A549 (cell line): ENCODE results near the gene RELL2. TPM values are rescaled to one million over a fixed set of nuclear protein-coding genes. Genes with fewer than 3 reads are reported as not detected.
A peak's percentile ranks its signal among the peaks of the same experiment; 100 is the strongest.

Source experiments
- ATAC-seq, 2 experiments: fragments of 200-7000 bp in 1 of 2; fragments of >200 bp in 1 of 2; cut with Nextera tagmentation in 1 of 2; cut with Tn5 transposase in 1 of 2; 3 replicates each; pipeline versions ENCODE4 v1.8.0 to v1.9.1; 2018 to 2020; ENCODE audit warnings: mild to moderate bottlenecking in 1 of 2, moderate library complexity in 1 of 2
- CTCF ChIA-PET: fragments of 300-600 bp; sonication (Branson Sonifier 250); formaldehyde crosslinking; extraction: SDS; loops from one replicate; lab custom pipeline; 2021; ENCODE audit warnings: antibody characterized with exemption, inconsistent platforms; lab: Yijun Ruan, JAX
- POLR2A ChIA-PET: fragments of 350-600 bp; formaldehyde crosslinking; extraction: SDS; loops from one replicate; lab custom pipeline; 2021; ENCODE audit warnings: antibody characterized with exemption, inconsistent platforms; lab: Yijun Ruan, JAX
- DNase-seq, 2 experiments: peaks; one replicate each; pipeline versions ENCODE4 v3.0.0 to v3.0.0-alpha.2; 2011 to 2016; ENCODE audit warnings: low read depth in 1 of 2, low spot score in 1 of 2
- FAIRE-seq: peaks from 2 replicates; lab custom pipeline; 2011; peaks lifted over from hg19 to GRCh38; lab: Jason Lieb, UNC
- H3K27ac ChIP-seq, 2 experiments: fragments of >200 bp; sonication (Bioruptor Twin); formaldehyde crosslinking; 3 replicates each; pipeline ENCODE4 v1.5.1; 2016 to 2017
- H3K4me1 ChIP-seq: fragments of >200 bp; sonication (Bioruptor Twin); formaldehyde crosslinking; 3 replicates; pipeline ENCODE4 v1.6.1; 2016
- H3K4me2 ChIP-seq: fragments of >200 bp; sonication (Bioruptor Twin); formaldehyde crosslinking; 3 replicates; pipeline ENCODE4 v1.6.1; 2016
- H3K4me3 ChIP-seq: fragments of >200 bp; sonication (Bioruptor Twin); formaldehyde crosslinking; 3 replicates; pipeline ENCODE4 v1.5.1; 2016
- H3K9me3 ChIP-seq: fragments of >200 bp; sonication (Bioruptor Twin); formaldehyde crosslinking; 3 replicates; pipeline ENCODE4 v1.6.1; 2016
- BHLHE40 ChIP-seq: IDR thresholded peaks from 2 replicates; pipeline ENCODE4 v1.6.1; 2012; ENCODE audit warnings: low read depth, low read length, inconsistent platforms
- CBX8 ChIP-seq: fragments of 200-600 bp; sonication (generic); IDR thresholded peaks from 2 replicates; pipeline ENCODE4 v1.6.1; 2016
- CEBPB ChIP-seq, 2 experiments: fragments of >200 bp in 1 of 2; sonication (Bioruptor Twin) in 1 of 2; formaldehyde crosslinking in 1 of 2; IDR thresholded peaks; 2 replicates each; pipeline ENCODE4 v1.6.1; 2012 to 2016
- EHF ChIP-seq: fragments of 250-450 bp; sonication (Bioruptor Pico); IDR thresholded peaks from 2 replicates; pipeline ENCODE4 v1.5.0; 2020; ENCODE audit warnings: mild to moderate bottlenecking
- FOSB ChIP-seq: fragments of 250-450 bp; sonication (Bioruptor Pico); IDR thresholded peaks from 2 replicates; pipeline ENCODE4 v1.5.0; 2020; ENCODE audit warnings: mild to moderate bottlenecking, moderate library complexity
- FOSL2 ChIP-seq, 2 experiments: fragments of 450-650 bp in 1 of 2; fragments of >200 bp in 1 of 2; sonication (Bioruptor Twin) in 1 of 2; formaldehyde crosslinking; IDR thresholded peaks; 2 replicates each; pipeline versions ENCODE4 v1.5.0 to v1.6.1; 2016 to 2020; ENCODE audit warnings: mild to moderate bottlenecking in 1 of 2, moderate library complexity in 1 of 2
- FOXS1 ChIP-seq: fragments of 250-450 bp; sonication (Bioruptor Pico); IDR thresholded peaks from 2 replicates; pipeline ENCODE4 v1.5.0; 2020; ENCODE audit warnings: mild to moderate bottlenecking, moderate library complexity
- GATA3 ChIP-seq: IDR thresholded peaks from 2 replicates; pipeline ENCODE4 v1.6.1; 2012; ENCODE audit warnings: borderline replicate concordance
- HOXA7 ChIP-seq: fragments of 250-450 bp; sonication (Bioruptor Pico); IDR thresholded peaks from 2 replicates; pipeline ENCODE4 v1.5.0; 2020; ENCODE audit warnings: mild to moderate bottlenecking, moderate library complexity
- JUN ChIP-seq, 2 experiments: fragments of >200 bp; sonication (Bioruptor Twin); formaldehyde crosslinking; IDR thresholded peaks; 2 replicates in 1 of 2; 3 replicates in 1 of 2; pipeline ENCODE4 v1.6.1; 2016 to 2017
- MAFK ChIP-seq: fragments of 450-650 bp; IDR thresholded peaks from 2 replicates; pipeline ENCODE4 v1.6.1; 2014; ENCODE audit not compliant: partially characterized antibody
- MAZ ChIP-seq: fragments of 150-350 bp; IDR thresholded peaks from 2 replicates; pipeline ENCODE4 v1.6.1; 2014; ENCODE audit warnings: antibody characterized with exemption, low read depth, low read length, borderline replicate concordance
- PHF8 ChIP-seq: fragments of 200-600 bp; sonication (generic); IDR thresholded peaks from 2 replicates; pipeline ENCODE4 v1.6.1; 2016; ENCODE audit warnings: low read depth, mild to moderate bottlenecking, antibody characterized with exemption, moderate library complexity, borderline replicate concordance
- RAD21 ChIP-seq, 2 experiments: fragments of >200 bp in 1 of 2; sonication (Bioruptor Twin) in 1 of 2; formaldehyde crosslinking in 1 of 2; IDR thresholded peaks in 1 of 2; conservative IDR thresholded peaks in 1 of 2; 2 replicates in 1 of 2; 3 replicates in 1 of 2; pipeline ENCODE4 v1.6.1; 2012 to 2018; ENCODE audit warnings: inconsistent platforms in 1 of 2
- RARB ChIP-seq: fragments of 250-450 bp; sonication (Bioruptor Pico); IDR thresholded peaks from 2 replicates; pipeline ENCODE4 v1.8.0; 2021; ENCODE audit warnings: mild to moderate bottlenecking, moderate library complexity
- SMC3 ChIP-seq: fragments of >200 bp; sonication (Bioruptor Twin); formaldehyde crosslinking; IDR thresholded peaks from 3 replicates; pipeline ENCODE4 v1.6.1; 2018; ENCODE audit warnings: inconsistent platforms
- SREBF2 ChIP-seq: fragments of 450-650 bp; IDR thresholded peaks from 2 replicates; pipeline ENCODE4 v1.6.1; 2014; ENCODE audit warnings: mild to moderate bottlenecking, moderate library complexity
- TP53 ChIP-seq: fragments of 250-450 bp; sonication (Bioruptor Pico); IDR thresholded peaks from 2 replicates; pipeline ENCODE4 v1.5.0; 2021; ENCODE audit warnings: mild to moderate bottlenecking, moderate library complexity
- ZC3H11A ChIP-seq: fragments of 450-650 bp; IDR thresholded peaks from 2 replicates; pipeline ENCODE4 v1.6.1; 2014; ENCODE audit warnings: antibody characterized with exemption, mild to moderate bottlenecking
- ZFP36 ChIP-seq: fragments of 450-650 bp; IDR thresholded peaks from 2 replicates; pipeline ENCODE4 v1.6.1; 2014; ENCODE audit warnings: borderline replicate concordance; ENCODE audit not compliant: partially characterized antibody
- WGBS: methylation state at CpG from one replicate; pipeline ENCODE4 v1.1.6; 2017; ENCODE audit errors: missing lambda C conversion rate; 5-methylcytosine and 5-hydroxymethylcytosine counted together
- polyA plus RNA-seq, 4 experiments: library from polyadenylated mRNA; depleted of rRNA in 3 of 4; stranded (reverse); fragments of >200 nt; fragmentation: RNase III in 1 of 4; extraction: RNeasy Plus Mini Kit Qiagen cat#74134 plus additional on column Dnase treatment in 1 of 4; gene quantifications; 2 replicates in 3 of 4; 3 replicates in 1 of 4; pipeline ENCODE4 v1.2.3, GENCODE V29; 2011 to 2017
- TF ChIP-seq, protein P1 (sequence below): fragments of >200 bp; sonication (Bioruptor Twin); formaldehyde crosslinking; IDR thresholded peaks from 3 replicates; pipeline ENCODE4 v1.5.1; 2016
- TF ChIP-seq, protein P2 (sequence below): fragments of 450-650 bp; IDR thresholded peaks from 2 replicates; pipeline ENCODE4 v1.6.1; 2014; ENCODE audit warnings: antibody characterized with exemption
- TF ChIP-seq, protein P3 (sequence below): IDR thresholded peaks from 2 replicates; pipeline ENCODE4 v1.6.1; 2012; ENCODE audit warnings: low read depth, borderline replicate concordance

The RELL2 gene
- polyA plus RNA-seq, 2 of the 4 experiments (the other 2 are of a cell fraction), result 3.6 to 6.5 TPM

DNA sequence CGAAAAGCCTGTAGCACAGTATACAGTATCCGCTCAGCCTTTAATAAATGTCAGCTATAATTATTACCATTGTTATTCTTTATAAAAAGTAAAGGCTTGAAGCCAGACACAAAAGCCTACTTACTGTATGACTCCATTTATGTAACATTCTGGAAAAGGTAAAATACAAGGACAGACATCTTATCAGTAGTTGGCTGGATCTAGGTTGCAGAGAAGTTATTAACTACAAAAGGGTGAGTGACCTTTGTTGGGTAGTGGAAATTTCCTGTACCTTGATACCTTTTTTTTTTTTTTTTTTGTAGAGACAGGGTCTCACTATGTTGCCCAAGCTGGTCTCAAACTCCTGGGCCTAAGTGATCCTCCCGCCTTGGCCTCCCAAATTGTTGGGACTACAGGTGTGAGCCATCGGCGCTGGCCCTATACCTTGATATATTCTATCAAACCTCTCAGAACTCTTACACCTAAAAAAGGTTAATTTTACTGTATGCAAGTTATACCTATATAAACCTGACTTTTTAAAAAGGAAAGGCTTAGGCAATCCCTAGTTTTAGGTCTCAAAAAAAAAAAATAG is 6.1 kb upstream of the RELL2 start:
- ChIA-PET POLR2A (no interaction called here), CTCF (interaction anchor here (1.3 to 20.4 kb wide), 6 partner anchors 11 to 66 kb away, joined by 3 to 303 read pairs (median 12); partner anchors contain the start of gene DIAPH1)
- FAIRE-seq (no peak), DNase-seq (no peak), ATAC-seq (no peak)
- TF ChIP-seq FOSB (CRISPR knock-in tag) (no peak), FOXS1 (CRISPR knock-in tag) (no peak), GATA3 (no peak), RAD21 (conservative IDR thresholded peaks at IDR 0.05 in 1 of 2, IDR thresholded peaks at IDR 0.05 in 1 of 2) (no peak), MAFK (no peak)
- H3K9me3 ChIP-seq, result no peaks in the 10 kb centered on the region
- H3K4me1 ChIP-seq, result peaks cover 10% of the 10 kb centered on the region
- WGBS, result 95% methylated on average over 5 of the region's 5 CpGs
- H3K4me2 ChIP-seq, result no peak overlapping the region
- no peak overlapping the region for H3K4me3 ChIP-seq
- H3K27ac ChIP-seq, result no peak overlapping the region

DNA sequence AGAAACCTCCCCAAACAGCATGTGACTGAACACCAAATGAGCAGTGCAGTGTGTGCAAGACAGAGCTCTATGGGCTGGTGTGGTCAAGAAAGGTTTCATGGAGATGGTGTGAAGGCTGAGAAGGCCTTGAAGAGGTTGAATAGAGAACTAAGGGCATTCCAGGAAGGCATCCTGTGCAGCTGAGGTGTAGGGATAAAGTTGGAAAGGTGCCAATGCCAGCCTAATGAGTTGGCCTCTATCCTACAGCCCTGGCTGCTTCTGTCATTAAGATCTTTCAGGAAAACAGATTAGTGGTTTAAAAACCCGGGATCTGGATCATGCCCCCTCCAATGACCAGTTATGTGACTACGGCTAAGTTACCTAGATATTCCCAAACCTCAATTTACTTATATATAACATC is 4.1 kb upstream of the RELL2 start:
- DNase-seq (no peak), ATAC-seq (no peak), FAIRE-seq (no peak)
- ChIA-PET POLR2A (no interaction called here), CTCF (interaction anchor here (0.6 to 20.4 kb wide), 8 partner anchors 11 to 258 kb away, joined by 3 to 303 read pairs (median 6); partner anchors contain the start of gene DIAPH1)
- no peak overlapping the region for H3K4me2 ChIP-seq
- H3K4me3 ChIP-seq, result no peak overlapping the region
- peaks cover 14% of the 10 kb centered on the region for H3K4me1 ChIP-seq
- WGBS, result 92% methylated on average over 2 of the region's 2 CpGs
- H3K9me3 ChIP-seq, result no peaks in the 10 kb centered on the region
- no peak overlapping the region for H3K27ac ChIP-seq
- no peak for TF ChIP-seq ZFP36

DNA sequence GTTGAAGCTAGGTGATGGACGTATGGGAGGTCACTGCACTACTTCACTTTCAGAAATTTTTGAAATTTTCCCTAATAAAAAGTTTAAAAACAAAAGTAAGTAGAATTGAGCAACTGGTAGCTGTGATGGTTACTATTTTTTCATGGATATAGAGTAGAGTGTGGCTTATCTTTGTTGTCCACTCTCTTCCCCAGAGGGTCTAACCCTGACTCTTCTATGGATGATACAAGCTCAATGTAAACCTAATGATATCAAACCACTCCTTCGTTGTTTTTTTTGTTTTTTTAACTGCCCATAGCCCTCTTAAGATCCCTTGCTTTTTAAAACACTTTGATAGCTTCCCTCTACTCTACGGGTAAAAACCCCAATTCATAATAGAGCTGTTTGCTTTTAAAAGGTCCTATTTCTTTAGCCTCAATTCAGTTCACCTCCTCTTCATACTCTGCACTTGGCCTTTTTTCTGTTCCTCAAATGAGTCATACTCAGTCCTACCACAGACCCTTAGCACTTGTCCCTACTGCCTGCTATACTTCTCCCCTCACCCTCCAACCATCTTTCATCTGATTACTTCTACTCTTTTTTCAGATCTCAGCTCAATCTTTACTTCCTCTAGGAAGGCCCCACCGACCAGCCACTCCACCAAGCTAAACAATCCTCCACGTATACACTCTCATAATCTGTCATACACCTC is 2.8 kb upstream of the RELL2 start:
- no peak for FAIRE-seq
- ATAC-seq, result no peak
- DNase-seq, result no peak
- no peak overlapping the region for H3K4me3 ChIP-seq
- peaks cover 17% of the 10 kb centered on the region for H3K4me1 ChIP-seq
- no peak overlapping the region for H3K4me2 ChIP-seq
- ChIA-PET CTCF (interaction anchor here (0.6 to 11.9 kb wide), 9 partner anchors 9 to 264 kb away, joined by 3 to 170 read pairs (median 4); partner anchors contain the start of genes DIAPH1 and FCHSD1), POLR2A (interaction anchor here (0.6 kb wide), 1 partner anchor 25 kb away, joined by 7 read pairs; no protein-coding TSS in a partner anchor)
- TF ChIP-seq FOSB (CRISPR knock-in tag), result no peak
- TF ChIP-seq, protein P1, sequence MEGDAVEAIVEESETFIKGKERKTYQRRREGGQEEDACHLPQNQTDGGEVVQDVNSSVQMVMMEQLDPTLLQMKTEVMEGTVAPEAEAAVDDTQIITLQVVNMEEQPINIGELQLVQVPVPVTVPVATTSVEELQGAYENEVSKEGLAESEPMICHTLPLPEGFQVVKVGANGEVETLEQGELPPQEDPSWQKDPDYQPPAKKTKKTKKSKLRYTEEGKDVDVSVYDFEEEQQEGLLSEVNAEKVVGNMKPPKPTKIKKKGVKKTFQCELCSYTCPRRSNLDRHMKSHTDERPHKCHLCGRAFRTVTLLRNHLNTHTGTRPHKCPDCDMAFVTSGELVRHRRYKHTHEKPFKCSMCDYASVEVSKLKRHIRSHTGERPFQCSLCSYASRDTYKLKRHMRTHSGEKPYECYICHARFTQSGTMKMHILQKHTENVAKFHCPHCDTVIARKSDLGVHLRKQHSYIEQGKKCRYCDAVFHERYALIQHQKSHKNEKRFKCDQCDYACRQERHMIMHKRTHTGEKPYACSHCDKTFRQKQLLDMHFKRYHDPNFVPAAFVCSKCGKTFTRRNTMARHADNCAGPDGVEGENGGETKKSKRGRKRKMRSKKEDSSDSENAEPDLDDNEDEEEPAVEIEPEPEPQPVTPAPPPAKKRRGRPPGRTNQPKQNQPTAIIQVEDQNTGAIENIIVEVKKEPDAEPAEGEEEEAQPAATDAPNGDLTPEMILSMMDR, result no peak
- no peak for TF ChIP-seq MAZ
- no peak for TF ChIP-seq BHLHE40
- TF ChIP-seq RARB (CRISPR knock-in tag), result no peak
- no peak for TF ChIP-seq FOSL2 (IDR thresholded peaks at IDR 0.05)
- TF ChIP-seq FOSL2 (CRISPR knock-in tag; IDR thresholded peaks at IDR 0.05), result 0 out of 2 replicates have a peak, but pooled peaks have one; percentile 8
- TF ChIP-seq ZC3H11A, result no peak
- WGBS, result 90% methylated on average over 5 of the region's 5 CpGs
- no peaks in the 10 kb centered on the region for H3K9me3 ChIP-seq
- H3K27ac ChIP-seq, result no peak overlapping the region

DNA sequence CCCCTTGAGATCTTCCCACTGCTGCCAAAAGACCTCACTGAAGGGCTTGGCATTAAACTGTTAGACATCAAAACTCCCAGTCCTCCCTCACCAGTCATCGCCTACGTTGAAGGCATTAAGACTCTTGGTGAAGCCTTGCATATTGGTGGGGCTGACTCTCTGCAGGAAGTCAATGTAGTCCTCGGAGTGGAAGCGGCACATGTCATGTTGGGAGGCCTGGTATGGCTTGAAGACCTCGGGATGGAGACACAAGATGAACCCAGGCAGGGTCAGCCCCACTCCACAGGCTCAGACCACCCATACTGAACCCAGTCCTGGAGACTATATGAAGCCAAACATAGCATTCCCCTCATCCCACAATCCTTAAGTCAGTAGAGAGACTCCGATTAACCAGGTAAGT is 2.1 kb upstream of the RELL2 start:
- ATAC-seq, result no peak
- H3K4me3 ChIP-seq, result no peak overlapping the region
- H3K4me2 ChIP-seq, result peak overlapping the region; percentile 93; the same call in 2 of the 3 replicates
- FAIRE-seq, result no peak
- TF ChIP-seq HOXA7 (CRISPR knock-in tag), result no peak
- TF ChIP-seq, protein P1, result no peak
- no peak for TF ChIP-seq BHLHE40
- TF ChIP-seq EHF (CRISPR knock-in tag), result no peak
- TF ChIP-seq CEBPB (IDR thresholded peaks at IDR 0.05), result no peak
- TF ChIP-seq TP53 (CRISPR knock-in tag), result no peak
- TF ChIP-seq ZFP36, result no peak
- TF ChIP-seq, protein P2, sequence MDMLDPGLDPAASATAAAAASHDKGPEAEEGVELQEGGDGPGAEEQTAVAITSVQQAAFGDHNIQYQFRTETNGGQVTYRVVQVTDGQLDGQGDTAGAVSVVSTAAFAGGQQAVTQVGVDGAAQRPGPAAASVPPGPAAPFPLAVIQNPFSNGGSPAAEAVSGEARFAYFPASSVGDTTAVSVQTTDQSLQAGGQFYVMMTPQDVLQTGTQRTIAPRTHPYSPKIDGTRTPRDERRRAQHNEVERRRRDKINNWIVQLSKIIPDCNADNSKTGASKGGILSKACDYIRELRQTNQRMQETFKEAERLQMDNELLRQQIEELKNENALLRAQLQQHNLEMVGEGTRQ, result no peak
- TF ChIP-seq, protein P3, sequence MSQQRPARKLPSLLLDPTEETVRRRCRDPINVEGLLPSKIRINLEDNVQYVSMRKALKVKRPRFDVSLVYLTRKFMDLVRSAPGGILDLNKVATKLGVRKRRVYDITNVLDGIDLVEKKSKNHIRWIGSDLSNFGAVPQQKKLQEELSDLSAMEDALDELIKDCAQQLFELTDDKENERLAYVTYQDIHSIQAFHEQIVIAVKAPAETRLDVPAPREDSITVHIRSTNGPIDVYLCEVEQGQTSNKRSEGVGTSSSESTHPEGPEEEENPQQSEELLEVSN, result no peak
- no peak for TF ChIP-seq SREBF2
- no peak for TF ChIP-seq FOXS1 (CRISPR knock-in tag)
- TF ChIP-seq CBX8, result no peak
- TF ChIP-seq PHF8, result no peak
- TF ChIP-seq SMC3, result no peak
- no peak for TF ChIP-seq JUN (IDR thresholded peaks at IDR 0.05)
- no peak for TF ChIP-seq RARB (CRISPR knock-in tag)
- POLR2A ChIA-PET, result no interaction called here
- H3K9me3 ChIP-seq, result no peaks in the 10 kb centered on the region
- CTCF ChIA-PET, result interaction anchor here (0.6 to 11.9 kb wide), 4 partner anchors 15 to 43 kb away, joined by 3 to 170 read pairs (median 30); partner anchors contain the start of gene DIAPH1
- H3K4me1 ChIP-seq, result peaks cover 17% of the 10 kb centered on the region
- no peak for DNase-seq
- WGBS, result 89% methylated on average over 6 of the region's 6 CpGs
- no peak overlapping the region for H3K27ac ChIP-seq
